ENCODE data around the gene CDH18.

Gene CDH18

DNA sequence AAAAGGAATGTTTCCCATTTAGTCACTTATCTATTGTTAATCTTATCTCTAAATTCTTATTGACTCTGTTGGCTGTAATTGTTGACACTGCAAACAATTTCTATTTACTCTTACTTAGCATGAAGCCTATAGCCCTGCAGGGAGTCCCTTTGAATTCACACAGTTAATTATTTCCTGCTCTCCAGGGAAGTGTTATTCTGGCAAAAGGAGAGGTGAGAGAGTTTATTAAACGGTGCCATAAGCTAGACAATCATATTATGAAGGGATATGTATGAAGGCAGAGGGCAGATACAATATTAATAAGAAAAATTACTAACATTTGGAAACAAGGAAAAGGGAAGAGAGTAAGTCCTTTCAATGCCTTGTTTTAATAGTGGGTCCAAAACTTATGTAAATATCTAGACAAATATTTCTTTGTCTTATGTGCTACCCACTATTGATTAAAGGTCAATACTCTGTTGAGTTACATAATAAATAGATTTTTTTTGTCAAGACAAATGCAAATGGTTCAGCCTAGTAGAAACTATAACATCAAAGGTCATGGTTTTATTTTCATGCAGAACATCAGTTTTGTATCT is 107.1 kb downstream of the CDH18 start:
- no peak for TF ChIP-seq ZFP3 (CRISPR knock-in tag; IDR thresholded peaks at IDR 0.05)
- TF ChIP-seq ESRRG (CRISPR knock-in tag; IDR thresholded peaks at IDR 0.05) = no peak
- TF ChIP-seq SNAI2 (CRISPR knock-in tag; IDR thresholded peaks at IDR 0.05) = no peak
- ATAC-seq = no peak

DNA sequence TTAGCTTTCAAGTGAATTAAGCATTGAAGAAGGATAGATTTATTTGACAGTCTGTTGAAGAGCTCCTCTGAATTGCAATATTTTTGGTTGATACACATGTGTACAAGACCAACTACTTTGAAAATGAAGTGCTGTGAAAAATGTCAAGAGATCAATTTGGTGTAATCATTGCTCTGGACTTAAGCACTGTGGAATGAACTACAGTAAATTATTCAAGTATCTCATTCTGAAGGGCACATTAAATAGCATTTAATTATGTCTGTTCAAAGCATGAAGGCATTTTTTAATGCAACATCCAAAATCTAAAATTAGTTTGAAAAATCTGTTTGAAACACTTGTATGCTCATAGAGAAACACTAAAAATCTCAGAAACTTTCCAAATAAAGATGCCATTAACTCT is 107.5 kb downstream of the CDH18 start:
- TF ChIP-seq ZC3H10 (CRISPR knock-in tag; IDR thresholded peaks at IDR 0.05) = no peak
- no peak for TF ChIP-seq ZNF565 (CRISPR knock-in tag; conservative IDR thresholded peaks at IDR 0.05; ENCODE audit: low read depth)
- TF ChIP-seq, protein P1, sequence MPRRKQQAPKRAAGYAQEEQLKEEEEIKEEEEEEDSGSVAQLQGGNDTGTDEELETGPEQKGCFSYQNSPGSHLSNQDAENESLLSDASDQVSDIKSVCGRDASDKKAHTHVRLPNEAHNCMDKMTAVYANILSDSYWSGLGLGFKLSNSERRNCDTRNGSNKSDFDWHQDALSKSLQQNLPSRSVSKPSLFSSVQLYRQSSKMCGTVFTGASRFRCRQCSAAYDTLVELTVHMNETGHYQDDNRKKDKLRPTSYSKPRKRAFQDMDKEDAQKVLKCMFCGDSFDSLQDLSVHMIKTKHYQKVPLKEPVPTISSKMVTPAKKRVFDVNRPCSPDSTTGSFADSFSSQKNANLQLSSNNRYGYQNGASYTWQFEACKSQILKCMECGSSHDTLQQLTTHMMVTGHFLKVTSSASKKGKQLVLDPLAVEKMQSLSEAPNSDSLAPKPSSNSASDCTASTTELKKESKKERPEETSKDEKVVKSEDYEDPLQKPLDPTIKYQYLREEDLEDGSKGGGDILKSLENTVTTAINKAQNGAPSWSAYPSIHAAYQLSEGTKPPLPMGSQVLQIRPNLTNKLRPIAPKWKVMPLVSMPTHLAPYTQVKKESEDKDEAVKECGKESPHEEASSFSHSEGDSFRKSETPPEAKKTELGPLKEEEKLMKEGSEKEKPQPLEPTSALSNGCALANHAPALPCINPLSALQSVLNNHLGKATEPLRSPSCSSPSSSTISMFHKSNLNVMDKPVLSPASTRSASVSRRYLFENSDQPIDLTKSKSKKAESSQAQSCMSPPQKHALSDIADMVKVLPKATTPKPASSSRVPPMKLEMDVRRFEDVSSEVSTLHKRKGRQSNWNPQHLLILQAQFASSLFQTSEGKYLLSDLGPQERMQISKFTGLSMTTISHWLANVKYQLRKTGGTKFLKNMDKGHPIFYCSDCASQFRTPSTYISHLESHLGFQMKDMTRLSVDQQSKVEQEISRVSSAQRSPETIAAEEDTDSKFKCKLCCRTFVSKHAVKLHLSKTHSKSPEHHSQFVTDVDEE (CRISPR knock-in tag; IDR thresholded peaks at IDR 0.05) = no peak
- TF ChIP-seq CSDC2 (CRISPR knock-in tag; IDR thresholded peaks at IDR 0.05) = no peak
- no peak for TF ChIP-seq BACH2 (CRISPR knock-in tag; IDR thresholded peaks at IDR 0.05; ENCODE audit: borderline replicate concordance)
- no peak for TF ChIP-seq ZFP30 (CRISPR knock-in tag; IDR thresholded peaks at IDR 0.05)
- TF ChIP-seq PPARA (CRISPR knock-in tag; IDR thresholded peaks at IDR 0.05; ENCODE audit: borderline replicate concordance) = no peak
- TF ChIP-seq ZNF70 (CRISPR knock-in tag; IDR thresholded peaks at IDR 0.05) = no peak
- TF ChIP-seq ISL1 (CRISPR knock-in tag; IDR thresholded peaks at IDR 0.05) = no peak
- TF ChIP-seq ZFP3 (CRISPR knock-in tag; IDR thresholded peaks at IDR 0.05) = no peak
- no peak for TF ChIP-seq ZNF8 (CRISPR knock-in tag; IDR thresholded peaks at IDR 0.05)
- no peak for TF ChIP-seq ARNTL (CRISPR knock-in tag; IDR thresholded peaks at IDR 0.05; ENCODE audit: borderline replicate concordance, low read depth)
- TF ChIP-seq, protein P2, sequence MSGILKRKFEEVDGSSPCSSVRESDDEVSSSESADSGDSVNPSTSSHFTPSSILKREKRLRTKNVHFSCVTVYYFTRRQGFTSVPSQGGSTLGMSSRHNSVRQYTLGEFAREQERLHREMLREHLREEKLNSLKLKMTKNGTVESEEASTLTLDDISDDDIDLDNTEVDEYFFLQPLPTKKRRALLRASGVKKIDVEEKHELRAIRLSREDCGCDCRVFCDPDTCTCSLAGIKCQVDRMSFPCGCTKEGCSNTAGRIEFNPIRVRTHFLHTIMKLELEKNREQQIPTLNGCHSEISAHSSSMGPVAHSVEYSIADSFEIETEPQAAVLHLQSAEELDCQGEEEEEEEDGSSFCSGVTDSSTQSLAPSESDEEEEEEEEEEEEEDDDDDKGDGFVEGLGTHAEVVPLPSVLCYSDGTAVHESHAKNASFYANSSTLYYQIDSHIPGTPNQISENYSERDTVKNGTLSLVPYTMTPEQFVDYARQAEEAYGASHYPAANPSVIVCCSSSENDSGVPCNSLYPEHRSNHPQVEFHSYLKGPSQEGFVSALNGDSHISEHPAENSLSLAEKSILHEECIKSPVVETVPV (CRISPR knock-in tag; IDR thresholded peaks at IDR 0.05) = no peak
- TF ChIP-seq ESRRG (CRISPR knock-in tag; IDR thresholded peaks at IDR 0.05) = no peak
- no peak for ATAC-seq

DNA sequence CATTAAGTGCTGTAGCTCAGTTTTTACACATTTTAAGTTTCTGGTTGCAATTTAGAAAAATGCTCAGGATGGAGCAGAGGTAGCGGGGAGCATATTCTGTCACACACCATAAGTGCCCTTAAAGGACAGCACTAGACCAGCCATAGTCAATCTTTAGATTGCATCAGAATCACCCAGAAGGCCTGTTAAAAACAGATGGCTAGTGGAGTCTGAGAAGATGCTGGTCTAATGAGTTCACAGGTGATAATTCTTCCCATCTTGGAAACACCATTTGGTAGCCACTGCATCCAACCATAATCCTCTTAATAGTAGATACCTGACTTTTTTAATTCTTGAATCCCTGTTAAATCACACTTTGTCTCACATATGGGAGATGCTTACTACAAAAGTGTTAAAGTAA is 113.2 kb downstream of the CDH18 start:
- TF ChIP-seq, protein P3, sequence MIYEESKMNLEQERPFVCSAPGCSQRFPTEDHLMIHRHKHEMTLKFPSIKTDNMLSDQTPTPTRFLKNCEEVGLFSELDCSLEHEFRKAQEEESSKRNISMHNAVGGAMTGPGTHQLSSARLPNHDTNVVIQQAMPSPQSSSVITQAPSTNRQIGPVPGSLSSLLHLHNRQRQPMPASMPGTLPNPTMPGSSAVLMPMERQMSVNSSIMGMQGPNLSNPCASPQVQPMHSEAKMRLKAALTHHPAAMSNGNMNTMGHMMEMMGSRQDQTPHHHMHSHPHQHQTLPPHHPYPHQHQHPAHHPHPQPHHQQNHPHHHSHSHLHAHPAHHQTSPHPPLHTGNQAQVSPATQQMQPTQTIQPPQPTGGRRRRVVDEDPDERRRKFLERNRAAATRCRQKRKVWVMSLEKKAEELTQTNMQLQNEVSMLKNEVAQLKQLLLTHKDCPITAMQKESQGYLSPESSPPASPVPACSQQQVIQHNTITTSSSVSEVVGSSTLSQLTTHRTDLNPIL (CRISPR knock-in tag; IDR thresholded peaks at IDR 0.05; ENCODE audit: low read depth) = no peak
- no peak for ATAC-seq

DNA sequence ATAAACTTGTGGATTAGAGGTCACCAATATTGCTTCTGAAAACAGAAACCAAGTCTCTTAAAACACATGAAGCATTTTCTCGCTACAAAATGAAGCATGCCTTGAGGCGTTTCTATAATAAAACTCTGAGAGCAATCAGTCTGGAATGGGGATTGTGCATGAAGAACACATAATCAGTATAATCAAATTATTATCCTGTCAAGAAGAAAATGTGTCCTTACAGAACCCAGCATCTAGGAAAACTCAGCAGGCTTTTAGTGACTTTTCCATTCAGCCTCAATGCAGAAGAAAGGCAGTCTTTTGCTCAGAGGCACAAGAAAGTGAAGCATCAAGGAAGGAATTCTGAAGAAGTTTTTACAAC is 121.9 kb downstream of the CDH18 start:
- TF ChIP-seq PPARA (CRISPR knock-in tag; IDR thresholded peaks at IDR 0.05; ENCODE audit: borderline replicate concordance) = no peak
- TF ChIP-seq, protein P3 (CRISPR knock-in tag; IDR thresholded peaks at IDR 0.05; ENCODE audit: low read depth) = no peak
- no peak for TF ChIP-seq RARB (CRISPR knock-in tag; IDR thresholded peaks at IDR 0.05)
- TF ChIP-seq TOX (CRISPR knock-in tag; IDR thresholded peaks at IDR 0.05; ENCODE audit: borderline replicate concordance) = no peak
- no peak for TF ChIP-seq CSDC2 (CRISPR knock-in tag; IDR thresholded peaks at IDR 0.05)
- no peak for TF ChIP-seq SNAI2 (CRISPR knock-in tag; IDR thresholded peaks at IDR 0.05)
- ATAC-seq = no peak

DNA sequence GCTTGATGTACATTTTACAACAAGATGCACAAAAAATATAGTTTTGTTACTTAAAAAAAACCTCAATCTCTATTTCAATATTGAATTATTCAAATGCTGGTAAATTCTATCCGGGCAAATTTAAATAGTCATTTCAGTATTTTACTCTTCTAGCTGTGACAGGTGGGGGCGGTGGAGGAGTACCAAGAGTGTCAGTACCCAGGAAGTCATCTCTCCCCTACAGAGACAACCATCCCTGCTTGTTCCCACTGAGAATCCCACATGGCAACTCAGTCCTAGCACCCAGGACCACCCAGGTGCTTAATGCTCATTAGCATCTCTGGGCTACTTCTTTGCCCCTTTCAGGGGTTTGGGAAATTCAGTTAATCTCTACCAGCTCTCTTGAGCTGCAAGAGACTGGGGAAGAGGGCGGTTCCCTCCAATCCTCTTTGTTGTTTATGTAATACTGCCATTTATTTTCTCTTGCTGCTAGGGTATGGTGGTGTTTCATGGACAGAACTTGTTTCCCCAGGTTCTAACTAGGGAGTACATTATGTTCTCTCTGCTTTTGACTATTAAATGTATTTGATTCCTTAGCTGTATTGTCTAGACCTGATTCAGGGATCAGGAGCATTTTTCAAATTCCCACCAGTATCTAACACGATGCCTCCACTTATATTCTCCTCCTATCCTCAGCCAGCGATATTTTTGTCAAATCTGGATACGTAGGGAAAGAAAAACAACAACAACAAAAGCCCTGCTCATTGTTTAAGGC is 122.5 kb downstream of the CDH18 start:
- ATAC-seq = no peak
- TF ChIP-seq BACH2 (CRISPR knock-in tag; IDR thresholded peaks at IDR 0.05; ENCODE audit: borderline replicate concordance) (no peak), ESRRG (CRISPR knock-in tag; IDR thresholded peaks at IDR 0.05) (no peak), ISL1 (CRISPR knock-in tag; IDR thresholded peaks at IDR 0.05) (no peak), OSR1 (CRISPR knock-in tag; IDR thresholded peaks at IDR 0.05) (no peak), PPARA (CRISPR knock-in tag; IDR thresholded peaks at IDR 0.05; ENCODE audit: borderline replicate concordance) (no peak), ZNF565 (CRISPR knock-in tag; conservative IDR thresholded peaks at IDR 0.05; ENCODE audit: low read depth) (no peak), ARNTL (CRISPR knock-in tag; IDR thresholded peaks at IDR 0.05; ENCODE audit: borderline replicate concordance, low read depth) (no peak), SNAI2 (CRISPR knock-in tag; IDR thresholded peaks at IDR 0.05) (no peak), ZFP3 (CRISPR knock-in tag; IDR thresholded peaks at IDR 0.05) (no peak), ZNF8 (CRISPR knock-in tag; IDR thresholded peaks at IDR 0.05) (no peak), ZC3H10 (CRISPR knock-in tag; IDR thresholded peaks at IDR 0.05) (no peak), CSDC2 (CRISPR knock-in tag; IDR thresholded peaks at IDR 0.05) (no peak)
- TF ChIP-seq, protein P2 (CRISPR knock-in tag; IDR thresholded peaks at IDR 0.05) = no peak
- TF ChIP-seq, protein P1 (CRISPR knock-in tag; IDR thresholded peaks at IDR 0.05) = no peak

Measured in SK-N-SH treated with all-trans-retinoic acid at 6 μM for 48 hours (cell line).